Fibroblast of lung (primary cell): Measurements from ENCODE around the gene PYGO2. TPM values are rescaled to one million over a fixed set of nuclear protein-coding genes. Genes with fewer than 3 reads are reported as not detected.

ENCODE experiments used
- DNase-seq, 2 donors: peaks; one replicate each; pipeline versions ENCODE4 v3.0.0 to v3.0.0-alpha.2; 2010; ENCODE audit warnings: low read depth in 2 of 2
- H2AFZ ChIP-seq: 2 replicates; pipeline ENCODE4 v1.5.1; 2012; ENCODE audit warnings: low read length, control low read depth, inconsistent platforms
- H3K27ac ChIP-seq: 2 replicates; pipeline ENCODE4 v1.5.1; 2011; ENCODE audit warnings: low read length, control low read depth; ENCODE audit not compliant: insufficient read depth
- H3K27me3 ChIP-seq: 2 replicates; pipeline ENCODE4 v1.5.1; 2011; ENCODE audit warnings: mild to moderate bottlenecking, low read length; ENCODE audit not compliant: control insufficient read depth, insufficient read depth
- H3K36me3 ChIP-seq: 2 replicates; pipeline ENCODE4 v1.5.1; 2011; ENCODE audit warnings: low read length; ENCODE audit not compliant: control insufficient read depth, insufficient read depth
- H3K4me1 ChIP-seq: 2 replicates; pipeline ENCODE4 v1.5.1; 2011; ENCODE audit warnings: low read length; ENCODE audit not compliant: control insufficient read depth, insufficient read depth; ENCODE audit errors: extremely low read depth
- H3K4me2 ChIP-seq: 2 replicates; pipeline ENCODE4 v1.5.1; 2011; ENCODE audit warnings: low read length, control low read depth; ENCODE audit not compliant: insufficient read depth; ENCODE audit errors: extremely low read depth
- H3K4me3 ChIP-seq, 4 experiments: fragments of 200-600 bp in 1 of 4; sonication (generic) in 1 of 4; replicated peaks in 1 of 4; 2 replicates each; pipeline ENCODE4 v1.5.1; 2011 to 2016; ENCODE audit warnings: low read length in 4 of 4, low read depth in 3 of 4, mild to moderate bottlenecking in 3 of 4, control low read depth in 2 of 4, inconsistent platforms in 1 of 4, mixed read lengths in 1 of 4; ENCODE audit not compliant: insufficient read depth in 1 of 4; ENCODE audit errors: control extremely low read depth in 1 of 4
- H3K79me2 ChIP-seq: 2 replicates; pipeline ENCODE4 v1.5.1; 2012; ENCODE audit warnings: mild to moderate bottlenecking, low read length, inconsistent platforms; ENCODE audit not compliant: control insufficient read depth, insufficient read depth
- H3K9ac ChIP-seq: 2 replicates; pipeline ENCODE4 v1.5.1; 2011; ENCODE audit warnings: mild to moderate bottlenecking, low read length, control low read depth; ENCODE audit not compliant: insufficient read depth
- H3K9me3 ChIP-seq: 2 replicates; pipeline ENCODE4 v1.5.1; 2012; ENCODE audit warnings: low read depth, low read length; ENCODE audit not compliant: control insufficient read depth, insufficient read depth
- H4K20me1 ChIP-seq: 2 replicates; pipeline ENCODE4 v1.5.1; 2011; ENCODE audit warnings: low read length; ENCODE audit not compliant: control insufficient read depth, insufficient read depth; ENCODE audit errors: extremely low read depth
- CTCF ChIP-seq, 2 donors: IDR thresholded peaks in 1 of 2; conservative IDR thresholded peaks in 1 of 2; 1 replicate in 1 of 2; 2 replicates in 1 of 2; pipeline ENCODE4 v1.5.1; 2011 to 2012; ENCODE audit warnings: low read length in 2 of 2, control low read depth in 1 of 2, inconsistent platforms in 1 of 2, low read depth in 1 of 2, mild to moderate bottlenecking in 1 of 2
- EZH2 ChIP-seq: IDR thresholded peaks from 2 replicates; pipeline ENCODE4 v1.5.1; 2012; ENCODE audit warnings: low read length, control low read depth, mild to moderate bottlenecking; ENCODE audit errors: missing control alignments
- polyA plus RNA-seq, 2 donors: library from polyadenylated mRNA; depleted of rRNA in 1 of 2; stranded (reverse) in 1 of 2; unstranded in 1 of 2; fragments of >200 nt; gene quantifications; 2 replicates each; pipeline ENCODE4 v1.2.1, GENCODE V29; 2011 to 2012; ENCODE audit warnings: missing spikeins in 1 of 2
- total RNA-seq: library from RNA; depleted of rRNA; stranded (reverse); fragments of >200 nt; gene quantifications from 2 replicates; pipeline ENCODE4 v1.2.1, GENCODE V29; 2014

Gene PYGO2
- total and polyA plus RNA-seq, 2 donors (not counting 1 experiment from before 2014, with no cell fraction given) = 15.3 to 28.1 TPM

- no peaks in the 10 kb centered on the region for H4K20me1 ChIP-seq
- no peak overlapping the region for H3K27ac ChIP-seq
- H3K4me3 ChIP-seq = no peak overlapping the region
- no peak overlapping the region for H3K4me2 ChIP-seq
- H3K79me2 ChIP-seq = no peaks in the 10 kb centered on the region
- no peak for DNase-seq
- TF ChIP-seq CTCF (conservative IDR thresholded peaks at IDR 0.05 in 1 of 2, IDR thresholded peaks at IDR 0.05 in 1 of 2; ENCODE audit: low read depth in 1 of 2, low read length in 2 of 2) = no peak
- no peak for TF ChIP-seq EZH2
- H3K4me1 ChIP-seq = peaks cover 11% of the 10 kb centered on the region
- no peaks in the 10 kb centered on the region for H3K9me3 ChIP-seq
- H3K9ac ChIP-seq = no peak overlapping the region
- H2AFZ ChIP-seq = no peak overlapping the region
- no peaks in the 10 kb centered on the region for H3K27me3 ChIP-seq
- no peaks in the 10 kb centered on the region for H3K36me3 ChIP-seq
Measured at GRCh38 chr1:154951901-154952657, 9.5 kb downstream of the PYGO2 start.

DNA sequence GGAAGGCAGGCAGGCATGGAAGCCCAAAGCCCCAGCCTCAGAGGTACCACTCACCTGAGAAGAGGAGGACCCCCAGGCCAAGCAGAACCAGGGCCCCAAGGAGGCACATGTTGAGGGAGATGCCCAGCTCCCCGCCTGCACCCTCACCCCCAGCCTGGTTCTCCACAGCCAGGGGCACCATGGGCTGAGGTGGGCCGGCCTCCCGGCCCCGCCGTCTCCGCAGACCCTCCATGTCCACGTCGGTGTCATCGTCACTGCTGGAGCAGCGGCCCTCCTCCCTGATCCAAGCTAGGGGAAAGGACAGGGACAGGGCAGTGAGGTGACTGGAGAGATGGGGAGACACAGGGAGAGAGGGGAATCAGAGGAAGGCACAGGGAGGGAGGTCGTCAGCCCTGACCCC is 13.5 kb downstream of the PYGO2 start:
- H3K27ac ChIP-seq = no peak overlapping the region
- H3K36me3 ChIP-seq = no peaks in the 10 kb centered on the region
- no peaks in the 10 kb centered on the region for H3K9me3 ChIP-seq
- no peak overlapping the region for H3K4me2 ChIP-seq
- no peaks in the 10 kb centered on the region for H3K4me1 ChIP-seq
- H3K79me2 ChIP-seq = no peaks in the 10 kb centered on the region
- no peak overlapping the region for H2AFZ ChIP-seq
- no peak for DNase-seq
- TF ChIP-seq EZH2 (no peak), CTCF (conservative IDR thresholded peaks at IDR 0.05 in 1 of 2, IDR thresholded peaks at IDR 0.05 in 1 of 2; ENCODE audit: low read depth in 1 of 2, low read length in 2 of 2) (no peak)
- H3K4me3 ChIP-seq = no peak overlapping the region
- no peak overlapping the region for H3K9ac ChIP-seq
- no peaks in the 10 kb centered on the region for H4K20me1 ChIP-seq
- H3K27me3 ChIP-seq = no peaks in the 10 kb centered on the region

DNA sequence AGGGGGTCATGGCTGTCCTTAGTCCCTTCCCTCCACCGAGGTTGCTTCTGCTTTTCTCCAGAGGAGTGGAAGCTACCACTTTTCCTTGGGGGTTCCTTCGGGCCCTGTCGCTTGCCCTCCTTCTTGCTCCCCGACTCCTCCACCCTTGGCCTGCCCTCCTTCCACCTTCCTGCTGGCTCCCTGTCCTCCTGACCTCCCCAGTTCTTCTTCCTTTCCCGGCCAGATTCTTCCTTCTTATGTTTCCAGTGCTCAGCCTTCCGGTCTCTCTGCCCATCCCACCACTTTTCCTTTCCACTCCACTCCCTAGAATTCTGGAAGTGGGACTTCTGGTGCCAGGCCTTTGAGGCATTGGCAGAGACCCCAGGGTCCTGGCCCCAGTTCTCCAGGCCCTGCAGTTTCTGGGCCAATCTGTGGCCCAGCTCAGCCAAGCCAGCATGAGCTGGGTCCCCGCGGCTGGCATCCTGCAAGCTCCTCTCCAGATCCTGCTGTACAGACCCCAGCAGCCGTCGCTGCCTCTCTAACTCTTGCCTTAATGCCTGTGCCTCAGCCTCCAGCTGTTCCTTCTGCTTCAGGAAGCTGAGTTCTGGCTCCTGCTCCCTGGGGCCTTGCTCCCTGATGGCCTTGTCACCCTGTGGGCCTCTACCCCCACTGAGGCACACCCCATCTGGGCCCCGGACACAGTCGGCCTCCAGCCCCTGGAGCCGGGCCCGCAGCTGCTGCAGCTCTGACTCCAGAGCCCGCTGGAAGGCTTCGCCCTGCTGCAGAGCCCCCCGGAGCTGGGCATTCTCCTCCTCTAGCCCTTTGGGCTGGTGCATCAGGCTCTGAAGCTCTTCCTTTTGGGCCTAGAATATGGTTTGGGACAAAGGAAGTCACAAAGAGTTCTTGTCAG is 15.4 kb downstream of the PYGO2 start:
- TF ChIP-seq CTCF (conservative IDR thresholded peaks at IDR 0.05 in 1 of 2, IDR thresholded peaks at IDR 0.05 in 1 of 2; ENCODE audit: low read depth in 1 of 2, low read length in 2 of 2) (no peak), EZH2 (no peak)
- no peak overlapping the region for H2AFZ ChIP-seq
- DNase-seq = no peak

More for the DNA sequence above, 15.4 kb downstream of the PYGO2 start:
- Histone ChIP-seq H3K36me3 (no peaks in the 10 kb centered on the region), H4K20me1 (no peaks in the 10 kb centered on the region), H3K4me2 (no peak overlapping the region), H3K9ac (no peak overlapping the region), H3K9me3 (no peaks in the 10 kb centered on the region), H3K4me3 (no peak overlapping the region), H3K27me3 (no peaks in the 10 kb centered on the region), H3K27ac (no peak overlapping the region), H3K79me2 (no peaks in the 10 kb centered on the region), H3K4me1 (no peaks in the 10 kb centered on the region)
